Mesenchymal stem cell (in vitro differentiated cells and primary cell): ENCODE results near the gene AKAP13.

ENCODE experiments used
- DNase-seq: peaks from one replicate; pipeline ENCODE4 v3.0.0-alpha.2; 2013
- H2AFZ ChIP-seq: one replicate; pipeline ENCODE4 v1.6.1; 2013; ENCODE audit warnings: low read depth, mild to moderate bottlenecking, control low read depth, inconsistent platforms, low read length, moderate library complexity
- H2AK5ac ChIP-seq: 2 replicates; pipeline ENCODE4 v1.6.1; 2013; ENCODE audit warnings: low read length, moderate library complexity, mild to moderate bottlenecking, inconsistent platforms; ENCODE audit not compliant: severe bottlenecking
- H2BK120ac ChIP-seq: one replicate; pipeline ENCODE4 v1.6.1; 2013; ENCODE audit warnings: low read depth, mild to moderate bottlenecking, inconsistent platforms, low read length, moderate library complexity
- H2BK12ac ChIP-seq, 2 experiments: one replicate each; pipeline ENCODE4 v1.6.1; 2013; ENCODE audit warnings: inconsistent platforms in 2 of 2, low read length in 2 of 2, mild to moderate bottlenecking in 2 of 2, moderate library complexity in 2 of 2, control low read depth in 1 of 2
- H2BK15ac ChIP-seq: one replicate; pipeline ENCODE4 v1.6.1; 2013; ENCODE audit warnings: mild to moderate bottlenecking, low read depth, inconsistent platforms; ENCODE audit not compliant: poor library complexity, severe bottlenecking
- H2BK5ac ChIP-seq: 2 replicates; pipeline ENCODE4 v1.6.1; 2013; ENCODE audit warnings: low read depth, mild to moderate bottlenecking, low read length, control low read depth, inconsistent platforms; ENCODE audit not compliant: poor library complexity, severe bottlenecking
- H3K14ac ChIP-seq, 2 experiments: one replicate each; pipeline ENCODE4 v1.6.1; 2013; ENCODE audit warnings: inconsistent platforms in 2 of 2, low read length in 2 of 2, control low read depth in 1 of 2, mild to moderate bottlenecking in 1 of 2, moderate library complexity in 1 of 2
- H3K18ac ChIP-seq, 2 experiments: one replicate each; pipeline ENCODE4 v1.6.1; 2013; ENCODE audit warnings: inconsistent platforms in 2 of 2, low read length in 2 of 2, control low read depth in 1 of 2, low read depth in 1 of 2, mild to moderate bottlenecking in 1 of 2
- H3K23ac ChIP-seq, 2 experiments: one replicate each; pipeline ENCODE4 v1.6.1; 2013; ENCODE audit warnings: inconsistent platforms in 2 of 2, low read length in 2 of 2, mild to moderate bottlenecking in 2 of 2, moderate library complexity in 2 of 2, control low read depth in 1 of 2
- H3K27ac ChIP-seq: 2 replicates; pipeline ENCODE4 v1.5.1; 2013; ENCODE audit warnings: mild to moderate bottlenecking, moderate library complexity, low read length, control low read depth, inconsistent platforms; ENCODE audit not compliant: poor library complexity, severe bottlenecking
- H3K27me3 ChIP-seq, 2 experiments: 2 replicates each; pipeline versions ENCODE4 v1.6.1 to v1.7.0; 2013; ENCODE audit warnings: low read length in 2 of 2, mild to moderate bottlenecking in 2 of 2, moderate library complexity in 2 of 2, control low read depth in 1 of 2, inconsistent platforms in 1 of 2; ENCODE audit not compliant: control insufficient read depth in 1 of 2, insufficient read depth in 1 of 2
- H3K36me3 ChIP-seq, 2 experiments: 2 replicates each; pipeline versions ENCODE4 v1.6.1 to v1.7.0; 2013; ENCODE audit warnings: low read length in 2 of 2, control low read depth in 1 of 2, inconsistent platforms in 1 of 2, low read depth in 1 of 2, mild to moderate bottlenecking in 1 of 2; ENCODE audit not compliant: insufficient read depth in 2 of 2, control insufficient read depth in 1 of 2
- H3K4ac ChIP-seq, 2 experiments: one replicate each; pipeline ENCODE4 v1.6.1; 2013; ENCODE audit warnings: inconsistent platforms in 2 of 2, low read length in 2 of 2, mild to moderate bottlenecking in 2 of 2, moderate library complexity in 2 of 2, control low read depth in 1 of 2, low read depth in 1 of 2
- H3K4me1 ChIP-seq: 2 replicates; pipeline ENCODE4 v1.6.1; 2013; ENCODE audit warnings: low read depth, low read length, control low read depth; ENCODE audit not compliant: control insufficient read depth, insufficient read depth
- H3K4me2 ChIP-seq: 2 replicates; pipeline ENCODE4 v1.6.1; 2013; ENCODE audit warnings: low read length, mild to moderate bottlenecking, inconsistent platforms; ENCODE audit not compliant: poor library complexity, severe bottlenecking
- H3K4me3 ChIP-seq, 2 experiments: 2 replicates each; pipeline versions ENCODE4 v1.5.1 to v1.7.0; 2013; ENCODE audit warnings: low read length in 2 of 2, mild to moderate bottlenecking in 2 of 2, control low read depth in 1 of 2, low read depth in 1 of 2; ENCODE audit not compliant: insufficient read depth in 1 of 2
- H3K79me1 ChIP-seq: replicated peaks from 2 replicates; pipeline ENCODE4 v1.6.1; 2013; ENCODE audit warnings: mild to moderate bottlenecking, control low read depth, low read length, inconsistent platforms; ENCODE audit not compliant: poor library complexity, severe bottlenecking
- H3K9ac ChIP-seq: 2 replicates; pipeline ENCODE4 v1.7.0; 2013; ENCODE audit warnings: mild to moderate bottlenecking, low read length, moderate library complexity
- H3K9me3 ChIP-seq: 2 replicates; pipeline ENCODE4 v1.7.0; 2013; ENCODE audit warnings: mild to moderate bottlenecking, low read length; ENCODE audit not compliant: control insufficient read depth
- H4K8ac ChIP-seq: one replicate; pipeline ENCODE4 v1.6.1; 2013; ENCODE audit warnings: inconsistent platforms, mild to moderate bottlenecking, low read length, moderate library complexity
- H4K91ac ChIP-seq: one replicate; pipeline ENCODE4 v1.6.1; 2013; ENCODE audit warnings: mild to moderate bottlenecking, low read length, inconsistent platforms
- WGBS: methylation state at CpG from one replicate; pipeline ENCODE4 v1.1.7; 2013; ENCODE audit warnings: mixed read lengths; 5-methylcytosine and 5-hydroxymethylcytosine counted together

Gene AKAP13

GRCh38 chr15:85472349-85472748, 91.9 kb downstream of the AKAP13 start:
- no peak overlapping the region for H2BK120ac ChIP-seq
- no peak overlapping the region for H3K4ac ChIP-seq
- no peak overlapping the region for H3K23ac ChIP-seq
- H3K4me3 ChIP-seq, result no peak overlapping the region
- peak overlapping the region in 1 of 2 experiments; percentile 66 for H3K18ac ChIP-seq
- H3K4me1 ChIP-seq, result peaks cover 13% of the 10 kb centered on the region
- H3K27me3 ChIP-seq, result no peaks in the 10 kb centered on the region
- peaks cover 11% of the 10 kb centered on the region for H3K79me1 ChIP-seq
- no peak for DNase-seq
- H2AFZ ChIP-seq, result no peak overlapping the region
- no peak overlapping the region for H3K9ac ChIP-seq
- H3K36me3 ChIP-seq, result no peaks in the 10 kb centered on the region
- H4K8ac ChIP-seq, result no peak overlapping the region
- no peak overlapping the region for H4K91ac ChIP-seq
- H3K14ac ChIP-seq, result no peak overlapping the region
- H2BK12ac ChIP-seq, result no peak overlapping the region
- no peak overlapping the region for H3K27ac ChIP-seq
- H3K9me3 ChIP-seq, result no peaks in the 10 kb centered on the region
- H2BK15ac ChIP-seq, result no peak overlapping the region
- H3K4me2 ChIP-seq, result no peak overlapping the region
- H2AK5ac ChIP-seq, result no peak overlapping the region
- WGBS, result 100% methylated on average over 2 of the region's 2 CpGs
- H2BK5ac ChIP-seq, result no peak overlapping the region

- peak overlapping the region; percentile 15 for H3K4me2 ChIP-seq
- no peaks in the 10 kb centered on the region for H3K9me3 ChIP-seq
- no peak overlapping the region for H2AFZ ChIP-seq
- H3K27ac ChIP-seq, result peak overlapping the region; percentile 86
- H2BK5ac ChIP-seq, result no peak overlapping the region
- peaks cover 11% of the 10 kb centered on the region for H3K79me1 ChIP-seq
- H3K9ac ChIP-seq, result peak overlapping the region; percentile 25
- peaks cover 15% of the 10 kb centered on the region for H3K4me1 ChIP-seq
- no peak overlapping the region for H3K4ac ChIP-seq
- no peak overlapping the region for H4K91ac ChIP-seq
- H2AK5ac ChIP-seq, result peak overlapping the region; percentile 92
- DNase-seq, result peak; percentile 71
- 14% methylated on average over 2 of the region's 3 CpGs for WGBS
- H2BK12ac ChIP-seq, result no peak overlapping the region
- no peak overlapping the region for H3K14ac ChIP-seq
- no peak overlapping the region for H3K23ac ChIP-seq
- H3K4me3 ChIP-seq, result peak overlapping the region in 1 of 2 experiments; percentile 16
- H3K27me3 ChIP-seq, result no peaks in the 10 kb centered on the region
- H2BK120ac ChIP-seq, result peak overlapping the region; percentile 19
- peak overlapping the region; percentile 48 to 70 for H3K18ac ChIP-seq
- no peak overlapping the region for H2BK15ac ChIP-seq
- no peaks in the 10 kb centered on the region for H3K36me3 ChIP-seq
- no peak overlapping the region for H4K8ac ChIP-seq
Observed at GRCh38 chr15:85473455-85473854, 93.1 kb downstream of the AKAP13 start.

GRCh38 chr15:85474700-85475316, 94.4 kb downstream of the AKAP13 start:
- Histone ChIP-seq H3K9me3 (no peaks in the 10 kb centered on the region), H2BK5ac (no peak overlapping the region), H3K27me3 (no peaks in the 10 kb centered on the region), H2BK15ac (no peak overlapping the region), H2AFZ (no peak overlapping the region), H4K91ac (no peak overlapping the region), H3K14ac (no peak overlapping the region), H3K18ac (no peak overlapping the region), H3K9ac (no peak overlapping the region), H3K4ac (no peak overlapping the region), H3K79me1 (peaks cover 9% of the 10 kb centered on the region), H2AK5ac (peak overlapping the region; percentile 6), H3K23ac (no peak overlapping the region), H2BK120ac (no peak overlapping the region), H3K36me3 (no peaks in the 10 kb centered on the region), H2BK12ac (no peak overlapping the region), H4K8ac (no peak overlapping the region), H3K4me2 (no peak overlapping the region), H3K27ac (no peak overlapping the region), H3K4me1 (peaks cover 20% of the 10 kb centered on the region), H3K4me3 (no peak overlapping the region)
- 69% methylated on average over 7 of the region's 8 CpGs for WGBS
- DNase-seq, result no peak

GRCh38 chr15:85475317-85475701, 94.9 kb downstream of the AKAP13 start:
- Histone ChIP-seq H3K36me3 (no peaks in the 10 kb centered on the region), H2BK120ac (no peak overlapping the region), H3K27ac (no peak overlapping the region), H3K4ac (no peak overlapping the region), H2BK15ac (no peak overlapping the region), H3K9ac (no peak overlapping the region), H2AK5ac (peak overlapping the region; percentile 27), H2BK12ac (no peak overlapping the region), H3K23ac (no peak overlapping the region), H3K9me3 (no peaks in the 10 kb centered on the region), H4K91ac (no peak overlapping the region), H2BK5ac (no peak overlapping the region), H4K8ac (no peak overlapping the region), H3K4me1 (peaks cover 20% of the 10 kb centered on the region), H3K14ac (no peak overlapping the region), H3K4me3 (no peak overlapping the region), H3K18ac (no peak overlapping the region), H3K27me3 (no peaks in the 10 kb centered on the region), H2AFZ (no peak overlapping the region), H3K79me1 (peaks cover 11% of the 10 kb centered on the region), H3K4me2 (no peak overlapping the region)
- WGBS, result 50% methylated on average over 1 of the region's 1 CpG
- no peak for DNase-seq
